Measurements from ENCODE around the gene TEDC1.
A peak's percentile ranks its signal among the peaks of the same experiment; 100 is the strongest.

Gene TEDC1

DNA sequence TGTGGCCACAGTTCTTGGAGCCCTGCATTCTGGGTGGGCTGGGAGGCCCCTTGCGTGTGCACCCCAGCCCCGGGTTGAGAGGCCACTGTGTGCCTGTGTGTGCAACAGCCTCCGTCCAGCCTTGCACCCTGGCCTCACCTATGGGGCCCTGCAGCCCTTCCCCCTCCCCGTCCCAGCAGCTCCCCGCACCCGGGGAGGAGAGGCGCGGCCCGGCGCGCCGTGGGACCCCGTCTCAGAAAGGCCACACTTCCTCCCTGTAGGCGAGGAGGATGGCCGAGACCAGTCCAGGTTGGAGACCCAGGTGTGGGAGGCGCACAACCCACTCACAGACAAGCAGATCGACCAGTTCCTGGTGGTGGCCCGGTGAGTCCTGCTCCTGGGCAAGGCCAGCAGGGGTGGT is 33.0 kb upstream of the TEDC1 start:
- DNase-seq (ENCODE audit: low spot score): no peak

GRCh38 chr14:105458571-105458970 is 32.5 kb upstream of the TEDC1 start:
- DNase-seq (ENCODE audit: low spot score): no peak

- DNase-seq (ENCODE audit: low spot score): no peak
Observed at GRCh38 chr14:105460116-105460515, 30.9 kb upstream of the TEDC1 start.

- no peak for DNase-seq (ENCODE audit: low spot score)
Observed at GRCh38 chr14:105460616-105461015, 30.4 kb upstream of the TEDC1 start.

GRCh38 chr14:105461903-105462302 is 29.1 kb upstream of the TEDC1 start:
- no peak for DNase-seq (ENCODE audit: low spot score)

GRCh38 chr14:105464501-105464900 is 26.5 kb upstream of the TEDC1 start:
- DNase-seq (ENCODE audit: low spot score): no peak

GRCh38 chr14:105465209-105466031 is 25.6 kb upstream of the TEDC1 start:
- no peak for DNase-seq (ENCODE audit: low spot score)

DNA sequence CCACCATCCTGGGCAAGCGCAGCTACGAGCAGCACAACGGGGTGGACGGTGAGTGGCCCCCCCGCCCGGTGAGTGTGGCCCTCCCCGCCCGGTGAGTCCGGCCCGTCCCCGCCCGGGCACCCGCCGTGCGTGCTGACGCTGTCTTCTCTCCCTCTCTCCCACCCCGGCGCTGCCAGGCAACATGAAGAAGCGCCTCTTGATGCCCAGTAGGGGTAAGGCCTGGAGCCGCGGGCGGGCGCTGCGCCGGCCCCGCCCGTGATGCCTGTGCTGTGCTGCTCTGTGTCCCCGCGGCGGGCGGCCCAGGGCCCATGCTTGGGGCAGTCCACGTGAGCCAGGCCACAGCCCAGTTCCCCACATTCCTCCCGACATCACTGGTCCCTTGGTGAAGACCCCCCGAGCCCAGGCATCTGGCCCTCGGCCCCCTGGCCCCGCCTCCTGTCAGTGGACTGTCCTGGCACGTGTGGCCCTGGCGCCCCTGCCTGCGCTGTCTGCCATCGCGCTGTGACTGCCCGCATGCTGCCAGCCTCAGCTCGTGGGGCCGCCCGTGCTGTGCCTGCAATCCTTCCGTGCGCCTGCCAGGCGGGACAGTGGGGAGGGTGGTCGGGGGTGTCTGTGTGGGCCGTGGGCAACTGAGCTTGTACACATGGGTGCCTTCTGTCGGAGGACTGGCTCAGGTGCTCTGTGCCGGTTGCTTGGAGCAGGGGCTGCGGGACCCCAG is 24.4 kb upstream of the TEDC1 start:
- no peak for DNase-seq (ENCODE audit: low spot score)

DNA sequence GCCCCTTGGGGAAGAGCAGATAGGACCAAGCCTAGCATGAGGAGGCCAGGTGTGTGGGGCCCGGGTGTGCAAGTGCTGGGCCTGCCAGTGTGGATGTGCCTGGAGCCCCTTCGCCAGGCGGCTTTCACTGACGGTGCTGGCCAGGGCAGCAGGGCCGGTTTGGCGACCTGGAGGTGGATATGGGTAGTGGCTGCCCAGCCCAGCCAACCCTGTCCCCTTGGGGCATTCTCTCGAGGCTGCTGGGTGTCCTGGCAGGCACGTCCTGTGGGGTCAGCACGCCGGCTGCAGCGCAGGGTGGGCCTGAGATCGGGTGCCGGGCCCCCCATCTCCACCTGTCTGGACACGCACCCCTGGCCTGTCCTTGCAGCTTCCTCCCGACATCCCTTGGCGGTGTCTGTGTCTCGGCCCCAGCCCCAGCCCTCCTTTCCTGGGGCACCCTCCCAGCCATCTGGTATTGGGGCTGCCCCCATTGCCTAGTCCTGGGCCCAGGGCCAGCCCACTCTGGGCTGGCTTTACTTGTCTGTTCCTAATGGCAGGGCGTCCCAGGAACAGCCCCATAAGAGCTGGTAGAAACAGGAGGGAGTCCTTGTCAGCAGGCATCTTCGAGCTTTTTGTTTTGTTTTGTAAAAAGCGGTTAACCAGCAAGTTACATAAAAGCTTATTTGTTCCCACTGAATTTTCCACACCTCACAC is 23.7 kb upstream of the TEDC1 start:
- no peak for DNase-seq (ENCODE audit: low spot score)

DNA sequence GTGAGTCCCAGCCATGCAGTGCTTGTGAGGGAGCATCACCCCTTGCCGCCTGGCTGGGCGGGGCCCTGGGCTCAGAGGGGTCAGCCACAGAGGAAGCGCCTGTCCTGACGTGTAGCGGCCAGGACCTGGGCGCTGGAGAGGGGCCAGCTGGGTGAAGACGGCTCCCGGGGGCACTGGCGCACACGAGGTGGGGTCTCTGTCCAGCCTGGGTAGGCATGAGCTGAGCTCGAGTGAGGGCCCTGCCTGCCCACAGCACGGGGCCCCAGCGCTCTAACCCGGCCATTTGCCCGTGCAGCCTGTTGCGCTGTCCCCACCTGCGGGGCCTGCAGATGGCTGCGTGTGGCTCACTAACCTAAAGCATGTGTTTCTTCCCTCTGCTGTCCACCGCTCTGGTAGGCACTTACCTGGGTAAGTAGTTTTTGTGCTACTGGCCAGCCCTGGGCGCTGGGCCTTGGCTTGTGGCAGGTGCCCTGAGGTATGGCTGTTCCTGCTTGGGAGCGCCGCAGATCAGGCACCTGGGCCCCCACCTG is 23.0 kb upstream of the TEDC1 start:
- no peak for DNase-seq (ENCODE audit: low spot score)

DNA sequence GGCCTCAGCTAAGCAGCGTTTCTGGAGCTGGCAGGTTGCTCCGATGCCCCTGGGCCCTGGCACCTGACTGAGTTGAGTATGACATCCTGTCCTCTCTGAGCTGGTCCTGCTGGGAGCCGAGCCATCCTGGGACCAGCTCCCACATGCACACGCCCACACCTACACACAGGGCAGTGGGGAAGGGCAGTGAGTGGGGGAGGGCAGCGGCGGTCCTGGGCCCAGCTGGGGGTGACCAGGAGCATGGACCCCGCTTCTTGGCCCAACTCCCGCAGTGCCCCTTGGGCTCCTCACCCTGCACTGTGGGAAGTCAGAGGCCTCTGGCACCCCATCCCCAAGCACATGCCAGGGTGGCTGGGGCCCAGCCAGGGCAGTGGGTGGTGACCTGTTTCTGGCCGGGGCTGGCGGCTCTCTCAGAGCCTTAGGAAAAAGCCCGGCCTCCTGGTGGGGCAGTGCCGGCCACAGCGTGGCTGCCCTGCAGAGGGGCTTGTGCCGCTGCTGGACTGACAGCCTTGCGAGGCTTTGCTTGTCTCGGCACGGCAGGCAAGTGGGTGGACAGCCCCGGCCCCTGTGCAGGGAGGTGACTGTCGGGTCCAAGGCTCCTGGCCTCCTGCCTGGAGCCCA is 22.3 kb upstream of the TEDC1 start:
- no peak for DNase-seq (ENCODE audit: low spot score)

GRCh38 chr14:105469456-105470349 is 21.3 kb upstream of the TEDC1 start:
- DNase-seq (ENCODE audit: low spot score): no peak

DNA sequence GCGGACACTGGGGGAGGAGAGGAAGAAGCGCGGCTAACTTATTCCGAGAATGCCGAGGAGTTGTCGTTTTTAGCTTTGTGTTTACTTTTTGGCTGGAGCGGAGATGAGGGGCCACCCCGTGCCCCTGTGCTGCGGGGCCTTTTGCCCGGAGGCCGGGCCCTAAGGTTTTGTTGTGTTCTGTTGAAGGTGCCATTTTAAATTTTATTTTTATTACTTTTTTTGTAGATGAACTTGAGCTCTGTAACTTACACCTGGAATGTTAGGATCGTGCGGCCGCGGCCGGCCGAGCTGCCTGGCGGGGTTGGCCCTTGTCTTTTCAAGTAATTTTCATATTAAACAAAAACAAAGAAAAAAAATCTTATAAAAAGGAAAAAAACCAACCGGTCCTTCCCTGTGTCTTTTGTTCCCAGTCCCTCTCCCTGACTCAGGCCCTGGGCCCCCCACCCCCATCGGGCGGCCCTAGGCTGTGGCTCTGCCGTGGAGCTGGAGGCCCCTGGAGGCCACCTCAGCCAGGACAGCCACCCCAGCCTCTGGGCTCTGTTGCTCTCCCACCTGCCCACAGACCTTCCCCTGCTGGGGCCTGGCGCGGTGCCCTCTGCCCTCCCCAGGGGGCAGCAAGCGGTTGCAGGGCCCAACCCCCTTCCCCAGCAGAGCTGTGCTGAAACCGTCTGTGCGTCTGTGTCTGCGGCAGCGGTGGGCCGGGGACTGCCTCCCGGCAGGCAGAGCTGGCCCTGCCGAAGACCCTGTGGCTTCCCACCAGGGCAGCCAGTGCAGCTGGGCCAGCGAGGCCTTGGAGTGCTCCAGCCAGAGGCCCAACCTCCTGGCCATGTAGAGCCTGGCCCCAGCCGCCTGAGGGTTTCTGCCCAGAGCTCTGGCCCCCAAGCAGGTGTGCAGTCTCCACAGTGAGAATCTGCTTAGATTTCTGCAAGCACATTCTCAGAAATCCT is 20.4 kb upstream of the TEDC1 start:
- DNase-seq (ENCODE audit: low spot score): no peak

DNA sequence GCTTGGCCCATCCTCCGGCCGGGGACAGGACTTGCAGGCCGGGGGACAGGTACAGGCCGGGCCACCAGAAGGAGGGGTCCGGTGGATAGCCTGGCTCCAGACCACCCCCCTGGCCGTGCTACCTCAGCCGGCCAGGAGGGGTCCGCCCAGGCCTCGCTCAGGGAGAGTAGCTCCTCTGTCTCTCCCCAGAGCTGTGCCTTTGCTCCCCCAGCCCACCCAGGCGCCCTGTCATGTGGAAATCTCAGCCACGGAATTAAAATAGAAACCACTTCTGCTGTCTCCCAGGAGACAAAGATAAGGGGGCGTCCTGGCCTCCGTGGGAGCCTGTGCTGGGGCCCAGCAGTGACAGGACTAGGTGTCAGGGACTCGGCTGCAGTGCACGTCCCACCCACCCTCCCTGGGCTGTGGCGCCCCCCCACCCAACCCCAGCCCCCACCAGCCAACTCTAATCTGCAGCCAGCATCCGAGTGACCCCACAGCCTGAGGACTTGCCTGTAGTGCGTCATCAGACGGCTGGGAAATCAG is 19.7 kb upstream of the TEDC1 start:
- no peak for DNase-seq (ENCODE audit: low spot score)

DNA sequence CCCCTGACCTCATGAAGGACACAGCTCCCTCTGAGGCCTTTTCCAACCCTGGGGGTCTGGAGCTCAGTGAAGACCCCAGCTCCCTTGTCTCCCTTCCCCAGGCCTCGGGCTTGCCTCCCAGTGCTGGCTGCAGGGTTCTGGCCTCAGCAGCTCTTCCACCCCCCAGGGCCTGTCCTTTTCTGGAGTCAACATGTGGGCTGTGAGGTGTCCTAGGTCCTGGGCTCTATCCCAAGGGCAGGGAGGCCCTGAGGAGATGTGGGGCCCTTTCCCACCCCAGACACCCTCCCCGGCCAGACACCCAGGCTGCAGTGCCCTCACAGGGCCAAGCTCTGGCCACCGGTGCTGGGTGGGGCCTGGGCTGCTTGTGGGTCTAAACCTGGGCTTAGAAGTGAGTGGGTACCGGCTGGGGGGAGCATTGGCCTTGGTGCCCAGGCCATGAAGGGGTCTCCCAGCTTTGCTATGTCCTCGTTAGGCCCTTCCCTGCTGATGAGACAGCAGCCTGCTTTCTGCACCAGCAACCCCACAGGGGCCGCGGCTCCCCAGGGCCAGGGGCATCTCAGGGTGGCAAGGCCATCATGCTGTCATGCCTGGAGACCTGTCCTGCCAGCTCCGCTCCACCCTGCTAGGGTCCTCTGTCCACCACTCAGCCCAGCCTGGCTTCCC is 19.1 kb upstream of the TEDC1 start:
- no peak for DNase-seq (ENCODE audit: low spot score)

GRCh38 chr14:105472486-105472991 is 18.5 kb upstream of the TEDC1 start:
- DNase-seq (ENCODE audit: low spot score): no peak

DNA sequence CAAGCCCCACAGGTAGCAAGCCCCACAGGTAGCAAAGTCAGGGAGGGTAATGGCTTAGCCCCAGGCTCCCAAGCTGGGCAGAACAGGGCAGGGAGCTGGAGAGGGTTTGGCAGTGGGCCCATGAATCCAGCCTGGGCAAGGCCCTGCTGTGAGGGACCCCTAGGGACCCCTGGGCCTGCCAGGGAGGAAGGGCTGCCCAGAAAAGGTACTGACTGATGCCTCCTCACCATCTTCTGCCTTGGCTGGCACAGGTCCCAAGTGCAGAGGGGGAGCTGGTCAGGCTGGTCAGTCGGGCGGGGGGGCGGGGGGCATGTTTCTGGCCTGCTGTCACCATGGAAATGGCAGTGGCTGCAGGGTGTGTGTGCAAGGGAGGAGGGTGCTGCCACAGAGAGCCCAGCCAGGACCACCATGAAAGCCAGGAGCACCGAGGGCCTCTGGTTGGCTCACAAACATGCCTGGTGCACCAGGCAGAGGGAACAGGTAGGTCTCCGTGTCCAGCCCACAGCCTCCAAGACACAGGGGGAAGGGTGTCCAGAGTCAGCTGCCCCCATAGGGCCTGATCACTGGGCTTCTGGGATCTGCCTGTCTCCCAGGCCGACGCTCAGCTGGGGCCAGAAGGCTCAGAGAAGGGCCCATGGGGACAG is 17.9 kb upstream of the TEDC1 start:
- peak; percentile 33 for DNase-seq (ENCODE audit: low spot score)

GRCh38 chr14:105473677-105474482 is 17.2 kb upstream of the TEDC1 start:
- peak; percentile 87 for DNase-seq (ENCODE audit: low spot score)

Data from AG20443 (cell line).